ENCODE data around the gene ANXA3.
A peak's percentile ranks its signal among the peaks of the same experiment; 100 is the strongest.

The ANXA3 gene

DNA sequence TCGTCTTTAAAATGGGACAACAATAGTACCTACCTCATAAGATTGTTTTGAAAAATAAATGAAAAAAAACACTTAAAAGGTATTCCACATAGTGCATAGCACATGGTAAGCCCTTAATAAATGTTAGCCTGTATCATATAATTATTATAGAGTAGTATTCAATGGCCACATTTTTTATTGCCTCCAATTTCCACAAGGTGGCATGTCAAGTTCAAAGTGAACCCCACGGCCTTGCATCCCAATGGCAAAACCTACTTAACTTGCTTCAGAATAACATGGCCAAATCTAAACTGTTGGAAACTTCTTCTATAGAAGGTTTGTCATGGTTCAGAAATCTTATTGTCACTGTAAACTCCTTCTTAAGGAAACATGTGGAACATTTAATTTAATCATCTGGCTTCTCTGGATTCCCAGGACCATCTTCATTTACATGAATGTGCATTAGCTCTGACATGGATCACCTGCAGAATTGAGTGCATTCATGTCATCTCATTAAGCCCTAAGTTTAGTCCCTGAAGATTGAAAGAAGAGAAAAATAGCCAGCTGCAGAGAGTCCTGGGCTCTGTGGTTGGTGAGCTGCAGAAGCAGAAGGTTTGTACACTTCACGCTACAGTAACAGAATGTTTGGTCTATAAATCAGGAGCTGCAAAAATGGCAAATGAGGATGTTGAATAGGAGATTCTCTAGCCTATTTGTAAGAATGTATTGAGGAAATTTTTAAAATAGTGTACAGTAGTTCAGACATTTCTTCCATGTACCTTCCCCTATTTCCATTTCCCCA, 61.0 kb downstream of the ANXA3 start:
- DNase-seq: peak; percentile 70 to 80 (median 80)

DNA sequence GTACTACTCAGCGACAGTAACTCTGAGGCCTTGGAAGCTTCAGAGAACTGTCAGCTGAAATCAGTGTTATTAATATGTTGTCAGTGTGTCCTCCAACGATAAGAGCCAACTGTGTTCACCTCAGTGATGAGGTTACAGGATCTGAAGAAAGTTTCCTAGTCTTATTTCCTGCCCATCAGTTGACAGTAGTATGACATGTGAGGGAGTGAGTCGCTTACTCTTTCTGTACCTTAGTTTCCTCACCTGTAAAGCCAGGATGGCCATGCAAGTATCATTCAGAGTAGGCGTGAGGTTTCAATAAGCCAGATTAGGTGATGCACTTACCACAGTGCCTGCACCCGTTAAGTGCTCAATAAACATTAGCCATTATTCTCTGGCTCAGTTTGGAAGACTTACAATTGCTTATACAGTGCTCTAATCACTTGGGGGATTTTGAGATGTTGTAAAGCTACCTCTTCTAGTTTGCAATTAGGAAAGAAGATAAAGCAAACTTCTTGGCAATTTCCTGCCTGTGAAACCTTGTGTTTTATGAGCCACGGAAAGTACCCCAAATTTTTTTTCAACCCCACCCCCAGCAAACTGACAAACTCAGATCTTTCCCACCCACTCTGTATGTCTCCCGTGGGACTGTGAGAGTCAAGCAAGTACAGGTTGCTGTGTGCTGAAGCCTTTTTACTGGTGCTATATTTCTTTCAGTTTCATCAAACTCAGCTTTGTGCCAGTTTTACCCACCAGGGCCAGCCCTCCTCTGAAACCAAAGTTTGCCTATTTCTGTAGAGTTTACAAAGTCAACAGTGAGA, 62.2 kb downstream of the ANXA3 start:
- DNase-seq: peak; percentile 74 to 84 (median 79)

DNA sequence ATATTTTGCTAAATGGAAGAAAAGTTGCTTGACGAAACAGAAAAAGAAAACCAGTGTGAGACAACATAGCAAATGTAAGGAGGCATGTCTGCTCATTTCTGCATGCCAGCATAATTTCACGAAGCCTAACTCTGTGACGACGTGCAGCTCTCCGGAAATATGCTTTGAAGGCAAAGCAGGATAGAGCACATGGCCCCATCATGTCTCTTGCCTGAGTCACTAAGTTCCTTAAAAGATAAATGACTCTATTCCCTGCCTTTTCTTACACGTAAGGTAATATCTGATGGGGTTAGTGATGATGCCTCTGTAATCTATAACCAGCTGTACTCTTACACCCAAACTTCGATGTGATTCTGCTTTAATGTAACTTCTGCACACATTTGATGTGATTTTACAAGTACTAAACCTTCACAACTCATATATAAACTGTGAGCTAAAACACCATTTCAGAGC, 64.5 kb downstream of the ANXA3 start:
- DNase-seq: peak in 2 of 3 donors; percentile 32 to 49

DNA sequence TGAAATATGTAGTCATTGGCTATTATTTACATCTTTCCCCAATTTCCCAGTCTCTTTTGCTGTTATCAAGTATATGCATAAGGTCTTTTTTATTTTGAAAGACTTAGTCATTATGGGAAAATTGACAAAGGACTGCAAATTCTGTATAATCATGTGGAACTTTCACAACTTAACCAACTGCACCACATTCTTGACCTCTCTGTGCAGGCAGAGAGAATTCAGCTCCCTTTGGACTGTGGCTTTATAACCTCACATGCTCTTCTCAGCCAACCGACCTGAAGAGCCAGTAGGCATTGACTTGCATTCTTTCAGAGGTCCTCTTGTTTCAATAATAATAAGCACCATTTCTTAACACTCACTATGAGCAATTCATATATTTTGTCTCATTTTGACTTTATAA, 66.9 kb downstream of the ANXA3 start:
- DNase-seq: no peak

DNA sequence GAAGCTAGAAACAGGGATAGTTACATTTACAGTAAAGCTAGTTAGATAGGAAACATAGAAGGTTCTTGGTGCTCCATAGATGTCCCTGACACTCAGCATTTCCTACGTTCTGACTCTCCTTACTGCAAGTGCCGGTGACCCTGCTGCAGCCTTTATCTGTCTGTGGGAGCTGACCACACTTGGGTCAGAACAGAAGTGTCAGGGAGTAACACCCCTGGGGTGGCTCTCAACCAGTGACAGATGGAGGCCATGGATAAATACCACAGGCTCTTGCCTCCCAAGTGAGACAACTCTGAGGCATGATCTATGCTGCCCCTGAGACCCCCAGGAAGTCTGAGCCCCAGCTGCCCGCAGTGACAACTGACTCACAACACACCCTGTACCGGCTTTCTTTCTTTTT, 69.8 kb downstream of the ANXA3 start:
- no peak for DNase-seq

DNA sequence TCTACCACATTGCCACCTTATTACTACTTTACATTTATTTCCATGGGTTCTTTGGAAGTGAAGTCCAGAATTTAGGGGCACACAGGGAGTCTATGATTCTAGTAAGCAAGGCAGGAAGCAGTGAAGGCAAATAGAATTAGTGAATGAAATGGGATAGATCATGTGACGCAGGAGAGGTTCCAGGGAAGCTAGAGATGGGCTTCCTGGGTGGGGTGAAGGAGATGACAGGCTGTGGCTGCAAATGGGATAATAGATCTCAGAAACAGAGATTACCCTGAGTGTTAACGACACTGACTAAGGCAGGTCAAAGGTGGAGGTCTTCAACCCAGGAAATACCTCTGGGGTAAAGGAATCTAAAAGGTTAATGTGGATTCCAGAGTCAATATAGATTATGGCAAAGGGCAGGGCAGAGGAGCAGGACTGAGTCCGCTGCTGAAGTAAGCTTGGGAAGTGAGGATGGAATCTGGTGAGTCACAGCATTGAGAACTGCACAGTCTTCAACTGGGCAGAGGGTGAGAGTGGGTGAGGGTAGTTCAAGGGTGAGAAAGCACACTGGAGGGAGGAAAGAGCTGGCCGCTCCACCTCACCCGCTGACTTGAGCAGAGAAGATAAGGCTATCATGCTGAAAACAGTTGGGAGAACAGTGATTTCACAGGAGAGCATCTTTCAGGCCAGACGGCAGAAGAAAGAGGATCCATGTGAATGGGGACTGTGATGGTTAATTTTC, 70.8 kb downstream of the ANXA3 start:
- no peak for DNase-seq

DNA sequence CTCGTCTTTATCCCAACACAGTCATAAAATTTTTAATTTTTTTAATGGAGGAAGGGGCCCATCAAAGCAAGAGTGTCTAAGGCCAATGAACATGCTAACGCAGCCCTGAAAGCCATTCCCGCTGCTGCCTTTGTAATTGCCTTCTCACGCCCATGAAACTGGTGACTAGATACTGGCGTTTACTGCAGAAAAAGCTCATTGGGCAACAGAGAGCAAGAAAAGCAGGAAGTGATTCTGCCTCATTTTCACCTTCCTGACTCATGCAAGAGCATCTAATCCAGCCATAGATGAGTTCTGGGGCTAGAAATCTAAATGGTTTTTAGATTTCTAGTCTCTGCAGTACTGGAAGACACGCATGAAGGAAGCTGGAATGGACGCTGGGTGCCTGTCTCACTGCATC, 72.5 kb downstream of the ANXA3 start:
- DNase-seq: peak; percentile 49 to 69 (median 50)

DNA sequence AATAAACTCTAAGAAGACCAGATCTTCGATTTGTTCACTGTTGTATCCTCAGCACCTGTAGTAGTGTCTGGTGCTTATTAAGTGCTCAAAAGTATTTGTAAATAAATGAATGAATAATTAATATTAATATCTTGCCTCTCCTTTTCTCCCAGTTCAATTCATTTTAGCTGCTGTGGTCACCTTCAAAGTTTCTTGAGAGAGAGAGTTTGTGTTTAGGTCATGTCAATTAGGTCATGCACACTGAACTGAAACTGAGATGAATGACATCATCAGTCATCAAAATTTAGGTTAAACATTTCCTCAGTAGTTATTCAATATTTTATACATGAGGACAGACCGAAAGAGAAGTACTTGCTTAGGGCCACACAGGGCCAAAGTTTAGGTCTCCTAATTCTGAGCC, 73.5 kb downstream of the ANXA3 start:
- DNase-seq: peak; percentile 19 to 62 (median 51)

DNA sequence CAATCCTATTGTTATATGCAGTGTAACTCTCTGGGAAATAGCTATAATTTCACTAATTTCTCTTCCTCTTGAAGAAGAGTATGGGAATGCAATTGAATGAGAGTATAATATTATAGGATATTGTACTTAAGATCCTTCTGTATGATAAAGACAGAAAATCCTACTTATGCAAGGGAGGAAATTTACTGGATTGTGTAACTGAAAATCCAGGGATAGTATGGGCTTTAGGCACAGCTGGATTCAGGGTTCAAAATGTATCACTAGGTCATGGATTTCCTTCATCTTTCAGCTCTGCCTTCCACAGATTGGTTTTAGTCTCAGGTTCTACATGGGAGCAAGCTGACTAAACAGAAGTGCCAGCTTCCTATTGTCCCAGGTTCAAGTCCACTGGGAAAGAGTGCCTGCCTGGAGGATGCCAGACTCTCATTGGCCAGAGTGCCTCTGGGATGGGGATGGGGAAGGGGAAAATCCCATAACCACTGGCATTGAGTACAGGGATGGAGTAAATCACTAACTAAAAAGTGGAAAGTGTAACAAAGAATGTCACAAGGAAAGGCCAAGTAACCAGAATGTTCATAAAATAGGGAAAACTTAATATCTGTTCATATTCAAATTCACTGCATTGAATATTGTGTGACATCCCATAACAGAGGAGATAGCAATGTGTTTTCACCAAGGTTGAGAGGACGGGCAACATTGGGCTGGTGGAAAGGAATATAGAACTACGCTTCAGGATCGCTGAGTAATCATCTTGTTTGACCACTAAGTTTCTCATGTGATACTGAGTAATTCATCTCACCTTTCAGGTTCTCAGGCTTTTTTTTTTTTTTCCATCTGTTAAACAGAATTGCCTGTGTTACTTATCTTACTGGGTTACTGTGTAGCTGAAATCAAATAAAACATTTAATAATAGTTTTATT, 75.7 kb downstream of the ANXA3 start:
- DNase-seq: no peak

DNA sequence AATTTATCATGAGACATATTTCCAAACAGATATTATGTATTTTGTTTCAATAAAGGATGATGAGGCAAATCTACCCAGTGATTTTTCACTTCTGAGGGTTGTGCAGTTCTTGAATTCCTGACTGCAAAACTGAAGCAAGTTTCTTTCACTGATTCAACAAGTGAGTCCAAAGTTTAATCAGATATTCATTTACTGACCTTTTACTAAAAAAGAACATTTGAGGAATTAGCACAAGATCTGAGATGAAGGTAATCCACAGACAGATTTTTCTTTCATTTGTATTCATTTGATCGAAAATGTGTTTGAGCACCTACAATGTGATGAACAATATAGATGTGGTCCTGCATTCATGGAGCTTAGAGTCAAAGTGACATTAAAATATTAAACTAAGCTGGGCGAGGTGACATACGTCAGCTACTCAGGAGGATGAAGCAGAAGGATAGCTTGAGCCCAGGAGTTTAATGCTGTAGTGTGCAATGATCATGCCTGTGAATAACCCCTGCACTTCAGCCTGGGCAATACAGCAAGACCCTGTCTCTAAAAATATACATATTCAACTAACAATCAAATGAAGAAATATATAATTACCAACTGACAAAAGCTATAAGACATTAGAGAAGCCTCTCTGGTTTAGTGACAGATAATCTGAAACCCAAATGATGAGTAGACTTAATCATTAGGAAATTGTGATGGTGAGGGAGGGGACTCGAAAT, 76.6 kb downstream of the ANXA3 start:
- no peak for DNase-seq

DNA sequence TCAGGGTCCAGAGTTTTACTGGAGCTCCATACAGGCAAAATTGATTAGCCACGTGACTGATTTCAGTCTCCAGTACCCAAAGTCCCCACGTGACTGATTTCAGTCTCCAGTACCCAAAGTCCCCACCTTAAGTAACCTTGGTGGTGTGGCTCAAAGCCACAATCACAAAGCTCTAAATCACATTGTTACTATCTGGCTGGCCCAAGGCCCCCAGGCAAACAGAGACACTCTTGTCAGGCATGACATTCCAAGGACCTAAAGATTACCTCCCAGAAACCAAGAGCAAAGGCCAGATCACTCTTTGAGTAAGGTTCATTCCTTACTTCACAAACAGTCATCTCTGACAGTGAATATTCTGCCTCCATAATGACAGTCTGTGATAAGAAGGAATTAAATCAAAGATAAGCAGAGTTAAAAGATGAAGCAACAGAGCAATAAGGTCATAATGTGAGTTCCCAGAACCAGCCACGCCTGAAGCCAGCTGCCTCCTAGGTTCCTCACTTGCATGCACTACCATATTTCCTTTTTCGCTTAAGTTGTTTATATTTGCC, 78.5 kb downstream of the ANXA3 start:
- peak; percentile 59 to 74 (median 73) for DNase-seq

DNA sequence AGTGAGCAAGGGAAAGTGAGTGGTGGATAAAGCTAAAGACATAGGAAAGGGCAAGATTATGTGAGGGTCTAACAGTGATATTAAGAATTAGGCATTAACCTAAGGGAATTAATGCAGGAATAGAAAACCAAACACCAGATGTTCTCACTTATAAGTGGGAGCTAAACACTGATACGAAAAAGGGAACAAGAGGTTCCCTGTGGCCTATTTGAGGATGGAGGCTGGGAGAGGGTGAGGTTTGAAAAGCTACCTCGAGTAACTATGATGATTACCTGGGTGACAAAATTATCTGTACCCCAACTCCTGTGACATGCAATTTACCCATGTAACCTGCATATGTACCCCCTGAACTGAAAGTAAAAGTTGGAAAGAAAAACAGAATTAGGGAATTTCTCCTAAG, 79.0 kb downstream of the ANXA3 start:
- DNase-seq: no peak

DNA sequence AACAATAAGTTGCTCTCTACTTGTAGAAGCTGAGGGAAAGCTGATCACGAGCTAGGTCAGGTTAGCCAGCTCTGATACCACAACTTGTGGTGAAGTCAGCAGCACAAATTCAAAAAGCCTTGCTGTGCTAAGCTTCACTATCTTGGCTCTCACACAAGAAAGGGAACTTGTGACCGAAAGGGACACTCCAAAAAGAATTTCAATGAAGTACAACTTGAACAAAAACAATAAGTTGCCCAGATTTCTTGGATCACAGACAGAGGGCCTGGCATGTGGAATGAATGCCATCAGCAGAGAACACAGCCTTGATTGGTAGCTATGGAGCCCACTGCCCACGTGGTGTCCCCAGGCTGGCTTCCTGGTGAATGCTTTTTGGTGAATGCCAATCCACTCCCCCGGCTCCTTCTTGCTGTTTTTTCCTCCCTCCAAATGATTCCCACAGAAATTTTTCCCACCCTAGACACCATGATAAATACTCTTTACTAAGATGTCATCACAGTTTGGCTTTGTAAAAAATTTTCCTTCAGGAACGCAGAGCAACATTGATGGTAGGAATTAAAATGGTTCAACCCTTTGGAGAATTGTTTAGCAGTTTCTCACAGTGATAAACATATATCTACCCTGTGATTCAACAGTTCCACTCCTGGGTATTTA, 82.6 kb downstream of the ANXA3 start:
- DNase-seq: peak; percentile 48 to 60 (median 55)

DNA sequence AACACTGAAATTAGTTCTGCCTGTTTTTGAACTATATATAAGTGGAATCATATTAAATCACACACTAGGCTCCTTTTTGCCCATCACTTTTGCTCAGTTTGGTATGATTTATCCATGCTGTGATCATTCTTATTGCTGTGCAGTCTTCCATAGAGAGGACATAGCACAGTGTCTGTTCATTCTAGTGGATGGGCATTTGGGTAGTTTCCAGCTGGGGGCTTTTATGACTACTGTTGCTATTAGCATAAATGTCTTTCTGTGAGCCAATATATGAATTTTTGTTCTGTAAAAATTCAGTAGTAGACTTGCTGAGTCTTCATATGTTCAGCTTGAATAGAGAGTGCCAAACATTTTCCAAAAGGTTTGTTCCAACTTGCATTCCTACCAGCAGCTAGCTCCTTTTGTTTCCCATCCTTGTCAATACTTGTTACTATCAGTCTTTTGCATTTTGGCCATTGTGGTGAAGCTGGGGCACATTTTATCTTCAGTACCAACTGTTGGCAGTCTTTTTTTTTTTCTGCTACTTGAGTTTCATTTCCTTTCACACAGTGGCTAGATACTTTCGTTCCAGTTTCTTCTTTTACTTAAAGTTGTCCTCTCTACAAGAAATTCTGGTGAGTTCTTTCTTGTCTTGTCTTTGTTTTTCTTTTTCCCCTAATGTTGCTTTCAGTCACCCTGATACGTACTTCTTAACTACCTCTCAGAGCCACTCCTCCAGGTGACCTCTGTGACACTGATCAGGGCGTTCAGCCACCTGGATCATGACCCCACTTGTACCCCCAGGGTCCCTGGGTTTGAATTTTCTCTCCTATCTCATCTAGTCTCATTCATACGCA, 87.0 kb downstream of the ANXA3 start:
- DNase-seq: peak; percentile 57 to 71 (median 62)

DNA sequence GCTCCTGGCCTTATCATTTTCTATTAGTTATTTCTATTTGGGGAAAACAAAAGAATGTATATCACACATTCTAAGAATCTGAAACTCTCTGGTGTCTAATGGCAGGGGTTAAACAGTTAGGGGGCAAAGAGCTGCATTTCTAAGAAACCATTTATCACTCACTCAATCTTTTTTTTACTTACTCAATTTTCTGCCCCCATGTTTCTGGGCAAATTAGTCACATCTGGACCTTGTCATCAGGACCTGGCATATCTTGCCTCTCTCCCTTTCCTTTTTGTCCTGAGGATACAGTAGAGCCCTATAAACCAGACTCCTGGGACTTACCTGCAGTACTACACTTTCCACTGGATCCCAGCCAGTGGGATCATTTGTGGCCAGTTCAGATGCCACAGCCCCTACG, 89.1 kb downstream of the ANXA3 start:
- peak in 1 of 3 donors; percentile 34 for DNase-seq

DNA sequence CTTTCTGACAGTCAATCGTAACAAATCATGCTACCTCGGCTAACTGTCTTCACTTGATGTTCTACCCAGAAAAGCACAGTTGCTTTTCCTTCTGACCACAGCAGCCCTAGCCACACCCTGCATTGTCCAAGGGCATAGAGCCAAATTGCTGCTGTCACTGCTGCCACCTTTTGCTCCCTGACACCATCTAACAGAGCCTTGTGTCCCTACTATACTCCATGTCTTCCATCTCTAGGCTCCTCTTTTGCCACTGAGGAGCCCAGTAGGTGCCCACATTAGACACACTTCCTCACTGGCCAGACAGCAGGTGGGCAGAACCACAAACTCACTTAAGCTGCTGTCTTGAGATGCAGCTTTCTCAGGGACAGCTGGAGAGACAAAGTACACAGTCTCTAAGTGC, 91.4 kb downstream of the ANXA3 start:
- no peak for DNase-seq

DNA sequence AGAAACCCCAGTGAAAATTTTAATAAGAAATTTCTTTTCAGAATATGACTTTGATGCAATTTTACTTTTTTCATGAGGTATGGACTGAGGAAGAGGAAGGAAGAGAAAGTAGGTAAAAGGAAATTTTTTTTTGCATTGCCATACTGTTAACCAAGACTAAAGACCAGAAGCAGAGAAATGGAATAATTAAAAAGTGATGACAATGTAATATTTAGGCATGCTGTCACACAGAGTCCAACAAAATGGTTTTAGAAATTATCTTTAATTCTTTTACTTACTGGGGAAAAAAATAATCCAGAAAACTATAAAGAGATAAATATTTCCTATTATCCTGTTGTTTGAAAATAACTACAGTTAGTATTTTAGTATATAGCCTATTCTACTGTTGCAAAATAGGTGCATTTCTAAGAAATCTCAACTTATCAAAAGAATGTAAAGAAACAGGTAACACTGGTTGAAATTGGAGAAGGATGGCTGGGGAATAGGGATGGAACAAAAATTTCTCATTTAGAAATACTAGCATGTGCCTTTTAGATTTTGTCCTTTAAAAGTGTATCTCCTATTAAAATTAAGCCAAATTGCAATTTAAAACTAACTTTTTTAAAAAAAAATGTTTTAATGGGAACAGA, 92.6 kb downstream of the ANXA3 start:
- no peak for DNase-seq

DNA sequence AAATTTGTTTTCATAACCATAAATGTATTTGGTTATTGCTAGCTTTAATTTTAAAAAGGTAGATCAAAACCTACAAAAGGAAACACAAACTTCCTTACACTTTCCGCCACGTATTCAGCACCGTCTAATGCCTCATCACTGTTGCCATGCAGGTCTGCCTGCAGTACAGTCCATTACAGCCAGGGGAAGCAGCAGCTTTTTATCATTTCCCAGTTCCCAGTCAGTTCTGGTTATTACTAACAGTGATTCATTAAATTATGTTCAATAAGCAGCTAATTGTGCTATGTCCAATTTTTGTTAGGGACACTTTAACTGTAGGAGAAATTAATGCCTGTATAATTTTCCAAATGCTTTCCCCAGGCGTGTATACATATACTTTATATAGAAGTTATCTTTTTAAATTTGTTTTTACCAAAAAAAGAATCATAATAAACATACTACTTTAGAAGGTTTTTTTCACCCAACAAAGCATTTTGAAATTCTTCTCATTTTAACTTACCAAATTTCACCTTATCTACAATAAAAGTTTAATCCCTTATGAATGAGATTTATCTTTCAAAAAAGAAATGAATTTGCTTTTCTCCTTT, 93.3 kb downstream of the ANXA3 start:
- DNase-seq: peak; percentile 81 to 88 (median 86)
